Common myeloid progenitor, CD34-positive (primary cell): Measurements from ENCODE around the gene UBE2F.

Experiments used
- CTCF ChIA-PET: fragments of 350-600 bp; sonication (Branson Sonifier 250); formaldehyde crosslinking; loops from one replicate; lab custom pipeline; 2021; ENCODE audit warnings: antibody characterized with exemption; lab: Charles Lee
- POLR2A ChIA-PET: fragments of 350-600 bp; sonication (Branson Sonifier 250); formaldehyde crosslinking; loops from one replicate; lab custom pipeline; 2021; ENCODE audit warnings: antibody characterized with exemption; lab: Charles Lee
- DNase-seq, 3 donors: peaks; one replicate each; pipeline versions ENCODE4 v3.0.0 to v3.0.0-alpha.2; 2013
- H3K27ac ChIP-seq, 2 experiments: 1 replicate in 1 of 2; 2 replicates in 1 of 2; pipeline ENCODE4 v1.7.0; 2013; ENCODE audit warnings: inconsistent platforms in 2 of 2, low read length in 2 of 2, mild to moderate bottlenecking in 2 of 2, low read depth in 1 of 2, moderate library complexity in 1 of 2; ENCODE audit not compliant: severe bottlenecking in 2 of 2, insufficient read depth in 1 of 2, poor library complexity in 1 of 2
- H3K27me3 ChIP-seq, 5 experiments: replicated peaks in 2 of 5; 1 replicate in 3 of 5; 2 replicates in 2 of 5; pipeline versions ENCODE4 v1.6.1 to v1.7.0; 2013; ENCODE audit warnings: low read length in 4 of 5, mild to moderate bottlenecking in 2 of 5, moderate library complexity in 2 of 5, inconsistent platforms in 1 of 5; ENCODE audit not compliant: insufficient read depth in 5 of 5, control insufficient read depth in 4 of 5
- H3K36me3 ChIP-seq, 4 experiments: 1 replicate in 2 of 4; 2 replicates in 2 of 4; pipeline versions ENCODE4 v1.6.1 to v1.7.0; 2013; ENCODE audit warnings: low read length in 3 of 4, control low read depth in 1 of 4, mild to moderate bottlenecking in 1 of 4; ENCODE audit not compliant: control insufficient read depth in 4 of 4, insufficient read depth in 4 of 4
- H3K4me1 ChIP-seq, 4 experiments: 1 replicate in 3 of 4; 2 replicates in 1 of 4; pipeline versions ENCODE4 v1.6.1 to v1.7.1; 2013; ENCODE audit warnings: low read length in 3 of 4, mild to moderate bottlenecking in 3 of 4, control low read depth in 1 of 4, inconsistent platforms in 1 of 4, moderate library complexity in 1 of 4; ENCODE audit not compliant: control insufficient read depth in 4 of 4, insufficient read depth in 4 of 4; ENCODE audit errors: control extremely low read depth in 1 of 4
- H3K4me3 ChIP-seq, 7 experiments: 1 replicate in 4 of 7; 2 replicates in 3 of 7; pipeline versions ENCODE4 v1.5.1 to v1.7.0; 2013; ENCODE audit warnings: mild to moderate bottlenecking in 7 of 7, low read length in 6 of 7, moderate library complexity in 6 of 7, inconsistent platforms in 2 of 7, low read depth in 2 of 7, control low read depth in 1 of 7; ENCODE audit not compliant: insufficient read depth in 4 of 7, control insufficient read depth in 1 of 7; ENCODE audit errors: extremely low read depth in 1 of 7
- H3K9me3 ChIP-seq, 5 experiments: 1 replicate in 4 of 5; 2 replicates in 1 of 5; pipeline versions ENCODE4 v1.6.1 to v1.7.1; 2013; ENCODE audit warnings: low read length in 4 of 5, mild to moderate bottlenecking in 2 of 5, inconsistent platforms in 1 of 5, low read depth in 1 of 5, moderate library complexity in 1 of 5; ENCODE audit not compliant: control insufficient read depth in 4 of 5, insufficient read depth in 2 of 5; ENCODE audit errors: control extremely low read depth in 1 of 5
- WGBS: methylation state at CpG from one replicate; pipeline ENCODE4 v1.1.5; 2013; ENCODE audit not compliant: insufficient coverage; 5-methylcytosine and 5-hydroxymethylcytosine counted together

Gene UBE2F

DNA sequence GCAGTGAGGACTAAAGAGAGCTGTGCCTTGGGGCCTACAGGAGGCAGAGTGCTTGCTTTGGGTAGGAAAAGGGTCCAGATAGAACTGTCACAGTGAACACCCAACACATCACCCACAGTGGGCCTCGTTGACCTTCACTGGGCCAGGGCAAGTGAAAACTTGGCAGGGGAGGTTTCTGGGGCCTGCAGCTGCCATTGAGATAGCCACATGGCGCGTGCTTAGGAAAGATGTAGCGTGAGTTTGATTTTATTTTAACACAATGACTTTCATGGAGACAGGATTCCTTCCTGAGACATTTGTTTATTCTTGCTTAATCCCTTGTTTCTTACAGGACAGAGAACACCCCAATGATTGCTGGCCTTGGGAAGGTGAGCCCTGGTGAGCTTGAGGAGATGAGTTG lies 124.1 kb downstream of the UBE2F start:
- DNase-seq: no peak
- POLR2A ChIA-PET: no interaction called here
- Histone ChIP-seq H3K4me3 (no peak overlapping the region), H3K27ac (no peak overlapping the region), H3K27me3 (no peaks in the 10 kb centered on the region), H3K36me3 (peaks cover 0 to 28% (median 9%) of the 10 kb centered on the region in 4 experiments), H3K9me3 (no peaks in the 10 kb centered on the region), H3K4me1 (peaks cover 0 to 6% (median 2%) of the 10 kb centered on the region in 4 experiments)
- WGBS: 96% methylated on average over 4 of the region's 4 CpGs
- CTCF ChIA-PET: no interaction called here

DNA sequence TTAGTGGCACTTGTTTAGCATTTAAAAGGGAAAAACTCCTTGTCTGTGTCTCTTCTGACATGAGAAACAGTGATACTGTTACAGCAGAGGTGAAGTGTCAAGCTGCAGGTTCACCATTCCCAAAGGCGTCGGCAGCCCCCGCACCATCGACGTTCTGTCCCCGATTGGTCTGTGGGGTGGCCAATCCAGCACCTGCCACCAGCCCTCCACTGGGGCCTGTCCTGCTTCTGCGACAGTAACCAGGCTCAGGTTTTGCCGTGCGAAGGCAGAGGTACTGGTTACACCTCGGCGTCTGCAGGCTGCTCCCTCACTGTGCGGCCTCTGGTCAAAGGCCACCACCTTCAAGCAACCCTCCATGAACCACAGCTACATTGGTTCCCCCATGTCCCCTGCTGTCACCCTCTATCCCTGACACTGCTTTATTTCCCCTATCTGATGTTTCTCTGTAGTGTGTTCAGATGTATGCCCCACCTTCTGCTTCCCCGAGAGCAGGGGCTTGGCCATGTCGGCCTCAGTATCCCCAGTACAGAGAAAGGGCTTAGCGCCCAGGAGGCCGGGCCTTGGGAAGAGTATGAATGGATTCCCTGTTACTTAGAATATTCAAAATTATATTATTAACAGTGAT lies 124.7 kb downstream of the UBE2F start:
- Histone ChIP-seq H3K27ac (no peak overlapping the region), H3K36me3 (peaks cover 0 to 33% (median 9%) of the 10 kb centered on the region in 4 experiments), H3K4me1 (peaks cover 0 to 6% (median 2%) of the 10 kb centered on the region in 4 experiments), H3K9me3 (no peaks in the 10 kb centered on the region), H3K27me3 (no peaks in the 10 kb centered on the region), H3K4me3 (no peak overlapping the region)
- ChIA-PET CTCF (no interaction called here), POLR2A (no interaction called here)
- WGBS: 97% methylated on average over 12 of the region's 16 CpGs
- DNase-seq: no peak
